CD4-positive, alpha-beta memory T cell (primary cell): ENCODE results near the gene ADSS2. TPM values are rescaled to one million over a fixed set of nuclear protein-coding genes. Genes with fewer than 3 reads are reported as not detected.

Experiments used
- CTCF ChIA-PET: fragments of 350-600 bp; sonication (Branson Sonifier 250); formaldehyde crosslinking; loops from one replicate; lab custom pipeline; 2021; ENCODE audit warnings: inconsistent platforms; ENCODE audit not compliant: partially characterized antibody; lab: Charles Lee
- POLR2A ChIA-PET: fragments of 350-600 bp; sonication (Branson Sonifier 250); formaldehyde crosslinking; loops from one replicate; lab custom pipeline; 2021; ENCODE audit not compliant: partially characterized antibody; lab: Charles Lee
- DNase-seq, 5 donors: peaks; one replicate each; pipeline versions ENCODE4 v3.0.0 to v3.0.0-alpha.2; 2020 to 2022; ENCODE audit warnings: mixed read lengths in 1 of 5
- H3K27ac ChIP-seq: one replicate; pipeline ENCODE4 v1.7.0; 2013; ENCODE audit warnings: low read depth, low read length
- H3K27me3 ChIP-seq: 2 replicates; pipeline ENCODE4 v1.7.0; 2013; ENCODE audit warnings: mild to moderate bottlenecking, low read length, moderate library complexity; ENCODE audit not compliant: insufficient read depth
- H3K36me3 ChIP-seq: 2 replicates; pipeline ENCODE4 v1.7.0; 2013; ENCODE audit warnings: mild to moderate bottlenecking, low read length, moderate library complexity; ENCODE audit not compliant: insufficient read depth
- H3K4me1 ChIP-seq: 2 replicates; pipeline ENCODE4 v1.7.0; 2013; ENCODE audit warnings: mild to moderate bottlenecking, low read length, moderate library complexity; ENCODE audit not compliant: insufficient read depth
- H3K4me3 ChIP-seq, 2 donors: one replicate each; pipeline ENCODE4 v1.7.0; 2013; ENCODE audit warnings: low read length in 2 of 2, mild to moderate bottlenecking in 1 of 2
- H3K9me3 ChIP-seq, 2 donors: one replicate each; pipeline ENCODE4 v1.7.0; 2013; ENCODE audit warnings: low read length in 2 of 2, control low read depth in 1 of 2; ENCODE audit not compliant: control insufficient read depth in 1 of 2
- H3K27ac Mint-ChIP-seq, 7 donors: one replicate each; pipeline ENCODE4 v1.8.0; 2020 to 2021; ENCODE audit warnings: mixed read lengths in 7 of 7, mild to moderate bottlenecking in 6 of 7, inconsistent platforms in 3 of 7, moderate library complexity in 3 of 7
- H3K27me3 Mint-ChIP-seq, 2 donors: one replicate each; pipeline ENCODE4 v1.8.0; 2020 to 2021; ENCODE audit warnings: mixed read lengths in 2 of 2
- H3K36me3 Mint-ChIP-seq, 2 donors: one replicate each; pipeline ENCODE4 v1.8.0; 2020 to 2021; ENCODE audit warnings: mixed read lengths in 2 of 2, inconsistent platforms in 1 of 2, mild to moderate bottlenecking in 1 of 2
- H3K4me1 Mint-ChIP-seq, 4 donors: one replicate each; pipeline ENCODE4 v1.8.0; 2020 to 2021; ENCODE audit warnings: mixed read lengths in 4 of 4, mild to moderate bottlenecking in 1 of 4
- H3K4me3 Mint-ChIP-seq, 8 donors: one replicate each; pipeline ENCODE4 v1.8.0; 2020 to 2021; ENCODE audit warnings: mixed read lengths in 8 of 8, mild to moderate bottlenecking in 7 of 8, moderate library complexity in 6 of 8, inconsistent platforms in 3 of 8
- H3K9me3 Mint-ChIP-seq, 8 donors: one replicate each; pipeline ENCODE4 v1.8.0; 2020 to 2021; ENCODE audit warnings: mixed read lengths in 8 of 8, mild to moderate bottlenecking in 5 of 8, inconsistent platforms in 3 of 8, moderate library complexity in 1 of 8
- intact Hi-C: fragments of 100-400 bp; cut with micrococcal nuclease; formaldehyde crosslinking; loops from one replicate; pipeline ENCODE4 v1.15.1; 2023
- polyA plus RNA-seq, 2 donors: library from polyadenylated mRNA; unstranded; fragments of 300-500 nt; fragmentation: Illumina TruSeq; gene quantifications; one replicate each; pipeline ENCODE4 v1.2.3, GENCODE V29; 2021
- total RNA-seq, 2 experiments: library from RNA; stranded (reverse); gene quantifications; one replicate each; pipeline ENCODE4 v1.2.3, GENCODE V29; 2021

ADSS2 gene
- total and polyA plus RNA-seq, 4 experiments from 2014 or later = 26.9 to 65.4 (median 48.0) TPM

DNA sequence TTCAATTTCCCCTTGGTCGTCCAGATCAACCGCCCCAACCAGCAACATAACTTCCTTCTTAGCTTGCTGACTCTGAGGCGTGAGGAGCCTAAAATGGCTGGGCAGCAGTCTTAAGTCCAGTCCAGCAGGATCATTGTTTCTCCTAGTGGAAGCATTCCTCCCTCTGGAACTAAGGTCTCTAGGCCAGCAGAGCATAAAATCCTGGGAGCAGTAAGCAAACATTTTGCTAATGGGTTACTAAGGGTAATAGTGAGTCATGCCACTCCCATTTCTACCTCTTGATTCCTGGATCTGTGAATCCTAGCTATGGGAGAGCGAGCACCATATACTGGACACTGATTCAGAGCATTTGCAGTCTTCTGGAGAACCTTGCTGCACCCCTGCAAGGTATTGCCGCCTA, 59.9 kb downstream of the ADSS2 start:
- CTCF ChIA-PET = no interaction called here
- H3K9me3 Mint-ChIP-seq = peaks cover 0 to 3% (median 0%) of the 10 kb centered on the region in 8 donors
- H3K27me3 Mint-ChIP-seq = no peaks in the 10 kb centered on the region
- H3K27ac Mint-ChIP-seq = no peak overlapping the region
- Histone ChIP-seq H3K4me3 (no peak overlapping the region), H3K4me1 (no peaks in the 10 kb centered on the region), H3K36me3 (no peaks in the 10 kb centered on the region), H3K27ac (no peak overlapping the region), H3K27me3 (no peaks in the 10 kb centered on the region), H3K9me3 (no peaks in the 10 kb centered on the region)
- H3K4me1 Mint-ChIP-seq = peaks cover 1 to 9% (median 6%) of the 10 kb centered on the region in 4 donors
- intact Hi-C loops = no loop called here
- H3K4me3 Mint-ChIP-seq = no peak overlapping the region
- no peaks in the 10 kb centered on the region for H3K36me3 Mint-ChIP-seq
- POLR2A ChIA-PET = no interaction called here
- DNase-seq = no peak

GRCh38 chr1:244388961-244389360, 62.7 kb downstream of the ADSS2 start:
- Histone ChIP-seq H3K36me3 (no peaks in the 10 kb centered on the region), H3K9me3 (no peaks in the 10 kb centered on the region), H3K27me3 (no peaks in the 10 kb centered on the region), H3K4me3 (no peak overlapping the region), H3K27ac (no peak overlapping the region), H3K4me1 (no peaks in the 10 kb centered on the region)
- H3K27me3 Mint-ChIP-seq = no peaks in the 10 kb centered on the region
- peaks cover 0 to 3% (median 1%) of the 10 kb centered on the region in 4 donors for H3K4me1 Mint-ChIP-seq
- intact Hi-C loops = no loop called here
- DNase-seq = no peak
- peaks cover 0 to 1% (median 0%) of the 10 kb centered on the region in 8 donors for H3K9me3 Mint-ChIP-seq
- CTCF ChIA-PET = no interaction called here
- no peak overlapping the region for H3K4me3 Mint-ChIP-seq
- no peak overlapping the region for H3K27ac Mint-ChIP-seq
- POLR2A ChIA-PET = interaction anchor here (1.2 kb wide), 1 partner anchor 9 kb away, joined by 3 read pairs; no protein-coding TSS in a partner anchor
- H3K36me3 Mint-ChIP-seq = no peaks in the 10 kb centered on the region

- Histone ChIP-seq H3K36me3 (no peaks in the 10 kb centered on the region), H3K27me3 (no peaks in the 10 kb centered on the region), H3K9me3 (no peaks in the 10 kb centered on the region), H3K4me1 (no peaks in the 10 kb centered on the region), H3K27ac (no peak overlapping the region), H3K4me3 (no peak overlapping the region)
- intact Hi-C loops = no loop called here
- Mint-ChIP-seq H3K27ac (no peak overlapping the region), H3K36me3 (peaks cover 0 to 5% of the 10 kb centered on the region in 2 donors), H3K9me3 (no peaks in the 10 kb centered on the region), H3K27me3 (no peaks in the 10 kb centered on the region), H3K4me3 (no peak overlapping the region), H3K4me1 (peaks cover 0 to 5% (median 2%) of the 10 kb centered on the region in 4 donors)
- no peak for DNase-seq
- ChIA-PET POLR2A (interaction anchor here (0.6 kb wide), 1 partner anchor 251 kb away, joined by 3 read pairs; no protein-coding TSS in a partner anchor), CTCF (no interaction called here)
Measured at GRCh38 chr1:244387415-244387814, 64.3 kb downstream of the ADSS2 start.

- Mint-ChIP-seq H3K4me3 (no peak overlapping the region), H3K9me3 (no peaks in the 10 kb centered on the region), H3K27ac (no peak overlapping the region), H3K4me1 (peaks cover 0 to 5% (median 2%) of the 10 kb centered on the region in 4 donors), H3K36me3 (peaks cover 0 to 9% of the 10 kb centered on the region in 2 donors), H3K27me3 (no peaks in the 10 kb centered on the region)
- H3K27me3 ChIP-seq = no peaks in the 10 kb centered on the region
- no peak for DNase-seq
- H3K4me1 ChIP-seq = no peaks in the 10 kb centered on the region
- no peak overlapping the region for H3K4me3 ChIP-seq
- H3K36me3 ChIP-seq = no peaks in the 10 kb centered on the region
- ChIA-PET POLR2A (no interaction called here), CTCF (no interaction called here)
- H3K9me3 ChIP-seq = no peaks in the 10 kb centered on the region
- H3K27ac ChIP-seq = no peak overlapping the region
- intact Hi-C loops = no loop called here
Measured at GRCh38 chr1:244386595-244386994, 65.1 kb downstream of the ADSS2 start.

- H3K4me1 Mint-ChIP-seq = peaks cover 0 to 4% (median 2%) of the 10 kb centered on the region in 4 donors
- H3K27me3 Mint-ChIP-seq = no peaks in the 10 kb centered on the region
Measured at GRCh38 chr1:244384066-244384465, 67.6 kb downstream of the ADSS2 start.

GRCh38 chr1:244383278-244383884, 68.3 kb downstream of the ADSS2 start:
- POLR2A ChIA-PET = no interaction called here
- no peaks in the 10 kb centered on the region for H3K36me3 ChIP-seq
- Mint-ChIP-seq H3K27ac (no peak overlapping the region), H3K4me3 (no peak overlapping the region), H3K4me1 (peaks cover 0 to 4% (median 2%) of the 10 kb centered on the region in 4 donors), H3K27me3 (no peaks in the 10 kb centered on the region), H3K36me3 (peaks cover 0 to 9% of the 10 kb centered on the region in 2 donors), H3K9me3 (no peaks in the 10 kb centered on the region)
- no peaks in the 10 kb centered on the region for H3K9me3 ChIP-seq
- no peak overlapping the region for H3K27ac ChIP-seq
- H3K4me1 ChIP-seq = no peaks in the 10 kb centered on the region
- no peaks in the 10 kb centered on the region for H3K27me3 ChIP-seq
- H3K4me3 ChIP-seq = no peak overlapping the region
- intact Hi-C loops = no loop called here
- CTCF ChIA-PET = no interaction called here
- no peak for DNase-seq

More at GRCh38 chr1:244384066-244384465, 67.6 kb downstream of the ADSS2 start:
- Mint-ChIP-seq H3K36me3 (peaks cover 0 to 9% of the 10 kb centered on the region in 2 donors), H3K4me3 (no peak overlapping the region), H3K9me3 (no peaks in the 10 kb centered on the region), H3K27ac (no peak overlapping the region)
- intact Hi-C loops = no loop called here
- no peaks in the 10 kb centered on the region for H3K36me3 ChIP-seq
- POLR2A ChIA-PET = no interaction called here
- no peak overlapping the region for H3K4me3 ChIP-seq
- no peaks in the 10 kb centered on the region for H3K9me3 ChIP-seq
- CTCF ChIA-PET = no interaction called here
- no peak for DNase-seq
- no peaks in the 10 kb centered on the region for H3K4me1 ChIP-seq
- no peak overlapping the region for H3K27ac ChIP-seq
- no peaks in the 10 kb centered on the region for H3K27me3 ChIP-seq

- Histone ChIP-seq H3K27ac (no peak overlapping the region), H3K36me3 (no peaks in the 10 kb centered on the region), H3K27me3 (no peaks in the 10 kb centered on the region), H3K4me1 (no peaks in the 10 kb centered on the region), H3K4me3 (no peak overlapping the region), H3K9me3 (no peaks in the 10 kb centered on the region)
- no peak overlapping the region for H3K4me3 Mint-ChIP-seq
- H3K9me3 Mint-ChIP-seq = no peaks in the 10 kb centered on the region
- H3K27me3 Mint-ChIP-seq = no peaks in the 10 kb centered on the region
- no peak for DNase-seq
- ChIA-PET CTCF (no interaction called here), POLR2A (no interaction called here)
- peaks cover 0 to 9% of the 10 kb centered on the region in 2 donors for H3K36me3 Mint-ChIP-seq
- peaks cover 0 to 2% (median under 1%) of the 10 kb centered on the region in 4 donors for H3K4me1 Mint-ChIP-seq
- H3K27ac Mint-ChIP-seq = no peak overlapping the region
- intact Hi-C loops = no loop called here
Measured at GRCh38 chr1:244381878-244382565, 69.7 kb downstream of the ADSS2 start.
